HG03039 (cell line): Measurements from ENCODE around the gene HBB.
A peak's percentile ranks its signal among the peaks of the same experiment; 100 is the strongest.

Experiments used
- ATAC-seq: cut with Tn5 transposase; IDR thresholded peaks from one replicate; pipeline ENCODE4 v1.9.1; 2021; ENCODE audit warnings: mild to moderate bottlenecking, moderate library complexity; ENCODE audit not compliant: unreplicated experiment

The HBB gene

GRCh38 chr11:5247472-5248192, 20.8 kb upstream of the HBB start:
- ATAC-seq = no peak

DNA sequence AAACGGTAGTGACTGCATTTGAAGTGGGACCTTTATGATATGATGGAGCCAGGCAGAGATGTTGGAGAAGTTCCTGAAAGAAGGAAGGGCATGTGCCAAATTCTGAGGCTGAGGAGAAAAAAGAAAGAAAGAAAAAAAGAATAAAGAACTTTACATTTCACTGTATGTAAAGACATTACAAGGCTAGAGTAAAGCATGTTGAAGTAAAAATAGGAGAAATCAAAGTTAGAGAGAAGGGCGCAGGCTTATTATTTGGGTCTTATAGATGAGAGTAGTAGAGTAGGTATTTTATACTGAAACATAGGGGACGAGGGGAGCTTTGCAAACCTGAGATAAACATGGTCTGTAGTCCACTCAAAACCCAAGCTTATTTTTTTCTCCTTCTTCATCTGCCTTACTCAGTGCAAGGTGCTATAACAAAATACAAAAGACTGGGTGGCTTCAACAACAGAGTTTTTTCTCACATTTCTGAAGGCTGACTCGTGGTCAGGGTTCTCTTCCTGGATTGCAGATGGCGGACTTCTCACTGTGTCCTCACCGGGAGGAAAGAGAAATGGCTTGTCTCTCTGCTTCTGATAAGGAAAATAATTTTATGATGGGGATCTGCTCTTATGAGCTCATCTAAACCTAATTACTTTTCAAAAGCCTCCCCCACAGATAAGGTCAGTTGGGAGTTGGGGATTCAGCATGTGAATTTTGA, 20.1 kb upstream of the HBB start:
- ATAC-seq = no peak

DNA sequence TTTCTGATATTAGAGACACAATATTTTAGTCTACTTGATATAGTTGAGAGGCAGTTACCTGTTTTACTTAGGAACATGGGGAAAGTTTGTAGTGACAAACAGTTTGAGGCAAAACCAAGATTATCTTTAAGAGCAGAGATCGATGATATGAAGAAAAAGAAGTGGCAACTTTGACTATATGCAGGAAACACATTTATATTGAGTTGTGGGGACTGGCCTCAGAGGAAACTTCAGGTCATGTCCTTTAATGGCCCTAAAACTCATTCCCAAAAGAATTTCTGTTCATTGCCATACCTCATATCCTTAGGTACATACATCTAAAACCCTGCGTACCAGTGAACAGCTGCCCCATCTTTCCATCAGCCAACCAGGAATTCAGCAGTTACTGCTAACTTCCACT, 18.3 kb upstream of the HBB start:
- no peak for ATAC-seq

DNA sequence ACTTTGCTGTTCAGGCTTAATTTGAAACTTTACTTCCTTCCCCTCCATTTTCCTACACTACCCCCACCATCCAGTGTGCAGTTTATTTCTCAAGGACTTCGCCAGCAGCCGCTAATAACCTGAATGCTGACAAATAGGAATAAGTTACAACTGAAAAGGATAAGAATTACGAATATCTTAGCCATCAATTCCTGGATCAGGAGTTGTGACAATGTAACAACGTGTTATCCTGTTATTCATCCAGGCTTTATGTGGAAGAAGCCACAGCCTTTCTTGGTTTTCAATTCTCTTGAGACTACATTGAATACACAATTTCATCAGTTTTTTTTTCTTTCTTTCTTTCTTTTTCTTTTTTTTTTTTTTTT, 16.9 kb upstream of the HBB start:
- no peak for ATAC-seq

DNA sequence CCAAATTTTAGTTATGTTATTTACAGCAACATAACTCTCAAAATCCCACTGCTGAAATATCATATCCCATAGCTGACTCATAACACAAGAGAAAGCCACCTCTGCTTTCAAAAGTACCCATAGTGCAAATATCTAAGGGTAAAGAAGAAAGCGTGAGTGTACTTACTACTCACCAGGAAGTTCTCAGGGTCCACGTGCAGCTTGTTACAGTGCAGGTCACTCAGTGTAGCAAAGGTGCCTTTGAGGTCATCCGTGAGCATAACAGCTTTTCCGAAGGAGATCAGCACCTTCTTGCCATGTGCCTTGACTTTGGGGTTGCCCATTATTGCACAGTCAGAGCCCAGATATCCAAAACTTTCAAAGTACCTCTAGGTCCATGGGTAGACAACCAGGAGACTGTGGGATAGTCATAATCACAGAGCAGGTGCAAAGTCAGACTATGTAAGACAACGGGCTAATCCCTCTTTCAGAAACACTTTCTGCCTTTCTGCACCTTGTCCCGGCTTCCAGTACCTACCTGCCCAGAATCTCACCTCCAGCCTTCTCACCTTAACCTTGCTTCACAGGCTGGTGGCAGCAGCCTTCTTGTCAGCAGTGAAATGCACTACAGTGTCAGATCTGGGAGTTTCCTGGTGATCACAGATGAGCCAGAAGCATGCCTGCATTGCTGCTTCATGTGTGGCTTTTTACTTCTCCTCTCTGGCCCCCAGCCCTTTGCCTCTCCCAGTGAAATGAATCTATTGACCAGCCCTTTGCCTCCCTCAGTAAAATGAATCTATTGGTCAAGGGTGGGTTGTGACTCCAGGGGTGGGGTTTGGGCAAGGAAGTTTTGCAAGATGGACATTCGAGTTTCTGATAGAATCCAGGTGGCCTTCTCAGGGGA, 16.3 kb upstream of the HBB start:
- ATAC-seq = no peak

DNA sequence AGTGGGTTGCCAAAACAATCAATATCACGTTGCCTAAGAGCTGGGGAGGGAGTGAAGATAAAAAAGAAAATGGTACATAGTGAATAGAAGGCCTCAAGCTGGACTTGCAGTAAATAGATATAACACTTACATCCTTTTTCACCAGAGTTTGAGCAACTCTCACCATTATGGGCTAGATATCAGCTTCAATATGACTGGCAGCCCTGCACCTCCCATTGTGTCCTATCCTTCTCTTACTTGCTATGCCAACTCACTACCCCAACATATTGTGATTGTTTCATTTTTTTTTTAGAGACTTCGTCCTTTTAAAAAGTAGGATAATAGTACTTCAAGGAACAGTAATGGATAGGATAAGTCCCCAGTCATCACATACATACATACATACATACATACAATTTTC, 15.3 kb upstream of the HBB start:
- ATAC-seq = no peak

- ATAC-seq = no peak
These were observed 14.6 kb upstream of the HBB start for GRCh38 chr11:5241458-5241857.

GRCh38 chr11:5240458-5240857, 13.6 kb upstream of the HBB start:
- ATAC-seq = no peak

DNA sequence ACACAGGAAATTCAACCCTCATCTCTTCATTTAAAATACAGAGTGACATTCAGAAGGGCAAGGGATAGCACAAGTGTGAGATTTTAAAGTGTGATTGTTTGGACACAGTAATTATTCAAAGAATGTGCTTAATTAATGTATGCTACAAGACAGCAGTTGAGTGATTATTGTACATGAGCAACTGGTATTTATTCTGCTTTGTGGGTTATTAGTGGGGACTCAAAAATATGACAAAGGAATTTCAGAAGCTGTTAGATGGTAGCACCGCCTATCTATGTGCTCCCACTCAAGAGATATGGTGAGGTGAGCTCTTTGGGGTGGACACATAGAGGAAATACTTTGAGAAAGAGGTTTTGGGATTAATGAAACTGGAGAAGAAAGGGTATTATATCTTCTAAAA, 13.2 kb upstream of the HBB start:
- ATAC-seq = no peak

DNA sequence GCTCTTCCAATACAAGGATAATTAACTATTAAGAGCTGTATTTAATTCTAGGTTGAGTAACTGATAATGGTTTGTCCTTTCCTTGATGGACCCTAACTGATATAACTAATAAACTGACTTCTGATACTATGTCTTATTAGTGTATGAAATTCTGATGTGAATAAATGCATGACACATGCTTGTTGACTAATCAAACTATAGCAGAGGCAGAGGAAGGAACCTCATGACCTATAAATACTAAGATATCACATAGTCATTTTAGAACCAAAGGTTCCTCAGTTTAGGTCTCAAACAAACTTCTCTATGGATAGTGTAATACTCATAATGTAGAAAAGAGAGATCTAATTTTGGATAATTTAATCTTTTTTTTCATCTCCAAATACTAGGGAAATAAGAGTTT, 12.2 kb upstream of the HBB start:
- no peak for ATAC-seq

GRCh38 chr11:5238486-5238885, 11.6 kb upstream of the HBB start:
- ATAC-seq = no peak

DNA sequence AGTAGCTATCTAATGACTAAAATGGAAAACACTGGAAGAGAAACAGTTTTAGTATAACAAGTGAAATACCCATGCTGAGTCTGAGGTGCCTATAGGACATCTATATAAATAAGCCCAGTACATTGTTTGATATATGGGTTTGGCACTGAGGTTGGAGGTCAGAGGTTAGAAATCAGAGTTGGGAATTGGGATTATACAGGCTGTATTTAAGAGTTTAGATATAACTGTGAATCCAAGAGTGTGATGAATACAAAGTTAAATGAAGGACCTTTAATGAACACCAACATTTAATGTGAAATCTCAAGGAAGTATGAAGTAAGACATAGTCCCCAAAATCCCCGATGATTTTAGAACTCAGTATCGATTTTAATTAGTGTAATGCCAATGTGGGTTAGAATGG, 10.5 kb upstream of the HBB start:
- ATAC-seq = no peak

- no peak for ATAC-seq
These were observed 8.7 kb upstream of the HBB start for GRCh38 chr11:5235364-5236095.

DNA sequence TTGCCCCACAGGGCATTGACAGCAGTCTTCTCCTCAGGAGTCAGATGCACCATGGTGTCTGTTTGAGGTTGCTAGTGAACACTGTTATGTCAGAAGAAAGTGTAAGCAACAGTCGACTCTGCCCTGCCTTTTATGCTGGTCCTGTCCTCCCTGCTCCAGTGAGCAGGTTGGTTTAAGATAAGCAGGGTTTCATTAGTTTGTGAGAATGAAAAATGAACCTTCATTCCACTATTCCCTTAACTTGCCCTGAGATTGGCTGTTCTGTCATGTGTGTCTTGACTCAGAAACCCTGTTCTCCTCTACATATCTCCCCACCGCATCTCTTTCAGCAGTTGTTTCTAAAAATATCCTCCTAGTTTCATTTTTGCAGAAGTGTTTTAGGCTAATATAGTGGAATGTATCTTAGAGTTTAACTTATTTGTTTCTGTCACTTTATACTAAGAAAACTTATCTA, 7.5 kb upstream of the HBB start, which contains the start of gene HBD:
Gene HBD (minus strand): TSS at position 103 of the 454 bp plus-strand sequence. CDS start 50 bp downstream, at position 53.
- ATAC-seq = peak; percentile 76

GRCh38 chr11:5233307-5233706, 6.4 kb upstream of the HBB start:
- no peak for ATAC-seq

DNA sequence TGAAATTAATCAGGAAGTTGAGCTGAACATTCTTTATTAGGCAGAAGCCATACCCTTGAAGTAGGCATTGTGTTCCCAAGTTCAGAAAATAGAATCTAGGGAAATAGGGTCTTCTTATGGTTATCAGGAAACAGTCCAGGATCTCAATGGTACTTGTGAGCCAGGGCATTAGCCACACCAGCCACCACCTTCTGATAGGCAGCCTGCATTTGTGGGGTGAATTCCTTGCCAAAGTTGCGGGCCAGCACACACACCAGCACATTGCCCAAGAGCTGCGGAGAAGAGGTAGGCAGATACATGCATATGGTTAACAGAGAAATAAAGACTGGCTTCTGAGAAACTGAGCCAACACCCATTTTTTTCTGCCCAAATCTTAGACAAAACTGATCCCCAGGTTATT, 6.0 kb upstream of the HBB start:
- no peak for ATAC-seq

DNA sequence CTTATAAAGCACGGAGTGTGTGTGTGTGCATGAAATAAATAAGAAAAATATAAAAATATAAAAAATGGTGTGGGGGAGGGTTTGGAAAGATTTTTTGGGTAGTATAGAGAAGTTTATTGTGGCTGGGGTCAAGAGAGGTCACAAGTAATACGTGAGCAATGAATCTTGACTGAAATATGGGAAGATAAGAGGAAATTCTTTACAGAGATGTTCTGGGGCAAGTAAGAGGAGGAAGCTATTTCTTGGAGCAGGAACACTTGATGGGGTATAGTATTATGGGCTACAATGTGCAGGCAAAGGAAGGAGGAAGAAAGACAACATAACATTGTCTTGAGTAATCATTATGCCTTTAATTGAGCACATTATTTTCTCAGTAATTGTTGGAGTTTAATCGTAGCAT, 5.3 kb upstream of the HBB start:
- no peak for ATAC-seq

- ATAC-seq = no peak
These were observed 4.2 kb upstream of the HBB start for GRCh38 chr11:5231111-5231510.

GRCh38 chr11:5230266-5230665, 3.4 kb upstream of the HBB start:
- ATAC-seq = no peak

- ATAC-seq = no peak
These were observed 2.9 kb upstream of the HBB start for GRCh38 chr11:5229796-5230195.

DNA sequence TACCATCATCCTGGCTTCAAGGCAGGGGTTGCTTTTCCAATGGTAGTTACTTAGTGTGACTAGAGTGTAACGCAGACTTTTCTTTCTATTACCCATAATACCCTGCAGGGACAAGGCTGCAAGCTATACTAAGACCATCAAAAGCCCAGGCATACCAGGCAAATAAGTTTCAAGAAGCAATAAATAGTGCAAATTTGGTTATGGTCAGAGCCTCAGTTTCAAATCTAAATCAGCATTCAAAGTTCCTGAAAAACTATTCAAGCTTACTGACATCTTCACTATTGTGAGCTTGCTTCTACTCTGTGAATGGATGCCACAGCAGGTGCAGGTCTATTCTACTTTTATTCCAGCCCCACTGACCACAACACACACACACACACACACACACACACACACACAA, 2.5 kb upstream of the HBB start:
- ATAC-seq = peak; percentile 57
